ENCODE results near the gene CENPS.

The CENPS gene

DNA sequence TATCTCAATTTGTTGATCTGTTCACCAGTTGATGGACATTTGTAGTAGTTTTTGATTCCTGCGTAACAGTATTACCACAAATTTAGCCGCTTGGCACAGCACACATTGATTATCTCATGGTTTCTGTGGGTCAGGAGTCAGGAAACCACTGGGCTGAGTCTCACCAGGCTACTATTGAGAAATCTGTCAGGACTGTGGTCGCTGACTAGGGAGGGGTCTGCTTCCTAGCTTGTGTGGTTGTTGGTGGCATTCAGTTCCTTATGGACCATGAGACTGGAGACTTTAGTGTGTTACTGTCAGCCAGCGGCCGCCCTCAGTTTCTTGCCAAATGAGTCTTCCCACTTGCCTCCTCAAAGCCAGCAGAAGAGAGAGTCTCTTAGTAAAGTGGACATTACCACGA is 54.3 kb downstream of the CENPS start:
- POLR2A ChIA-PET (ENCODE audit: low non-redundant PET), result no interaction called here
- no peak for DNase-seq (ENCODE audit: low spot score)
- CTCF ChIA-PET, result interaction anchor here (2.1 kb wide), 1 partner anchor 10 kb away, joined by 13 read pairs; no protein-coding TSS in a partner anchor
- no peak overlapping the region for H3K27ac ChIP-seq
- TF ChIP-seq, protein P1, sequence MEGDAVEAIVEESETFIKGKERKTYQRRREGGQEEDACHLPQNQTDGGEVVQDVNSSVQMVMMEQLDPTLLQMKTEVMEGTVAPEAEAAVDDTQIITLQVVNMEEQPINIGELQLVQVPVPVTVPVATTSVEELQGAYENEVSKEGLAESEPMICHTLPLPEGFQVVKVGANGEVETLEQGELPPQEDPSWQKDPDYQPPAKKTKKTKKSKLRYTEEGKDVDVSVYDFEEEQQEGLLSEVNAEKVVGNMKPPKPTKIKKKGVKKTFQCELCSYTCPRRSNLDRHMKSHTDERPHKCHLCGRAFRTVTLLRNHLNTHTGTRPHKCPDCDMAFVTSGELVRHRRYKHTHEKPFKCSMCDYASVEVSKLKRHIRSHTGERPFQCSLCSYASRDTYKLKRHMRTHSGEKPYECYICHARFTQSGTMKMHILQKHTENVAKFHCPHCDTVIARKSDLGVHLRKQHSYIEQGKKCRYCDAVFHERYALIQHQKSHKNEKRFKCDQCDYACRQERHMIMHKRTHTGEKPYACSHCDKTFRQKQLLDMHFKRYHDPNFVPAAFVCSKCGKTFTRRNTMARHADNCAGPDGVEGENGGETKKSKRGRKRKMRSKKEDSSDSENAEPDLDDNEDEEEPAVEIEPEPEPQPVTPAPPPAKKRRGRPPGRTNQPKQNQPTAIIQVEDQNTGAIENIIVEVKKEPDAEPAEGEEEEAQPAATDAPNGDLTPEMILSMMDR (conservative IDR thresholded peaks at IDR 0.05; ENCODE audit: low read depth), result no peak

DNA sequence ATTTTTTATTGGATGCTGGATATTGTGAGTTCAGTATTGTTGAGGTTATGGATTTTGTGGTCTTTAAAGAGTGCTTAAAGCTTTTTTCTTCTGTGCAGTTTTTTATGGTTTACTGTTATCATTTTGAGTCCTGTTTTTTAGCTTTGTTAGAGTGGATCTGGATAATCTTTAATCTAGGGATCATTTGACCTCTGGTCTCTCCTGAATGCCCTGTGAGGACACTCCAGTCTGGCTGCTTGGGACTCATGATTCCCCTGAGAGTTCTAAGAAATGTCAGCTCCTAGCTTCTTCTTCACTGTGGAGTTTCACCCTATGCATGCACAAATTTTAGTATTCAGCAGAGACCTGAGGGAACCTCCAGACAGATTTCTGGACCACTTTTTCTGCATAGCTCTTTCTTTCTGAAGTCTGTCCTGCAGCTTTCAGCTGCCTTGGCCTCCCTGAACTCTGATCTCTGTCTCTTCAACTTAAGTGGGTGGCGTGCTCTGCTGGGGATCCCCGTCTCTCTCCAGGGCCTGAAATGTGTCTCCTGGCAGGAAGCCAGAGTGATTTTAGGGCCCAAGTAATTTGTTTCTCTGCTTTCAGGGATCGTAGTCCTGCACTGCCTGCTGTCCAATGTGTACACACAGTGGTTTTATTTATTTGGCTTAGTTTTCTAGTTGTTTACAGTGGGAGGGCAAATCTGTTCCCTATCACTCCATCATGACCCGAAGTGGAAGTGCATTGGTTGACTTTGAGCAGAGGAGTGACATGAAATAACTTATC is 59.2 kb downstream of the CENPS start:
- CTCF ChIA-PET, result no interaction called here
- DNase-seq (ENCODE audit: low spot score), result no peak
- TF ChIP-seq, protein P1 (conservative IDR thresholded peaks at IDR 0.05; ENCODE audit: low read depth), result no peak
- POLR2A ChIA-PET (ENCODE audit: low non-redundant PET), result no interaction called here
- H3K27ac ChIP-seq, result no peak overlapping the region

DNA sequence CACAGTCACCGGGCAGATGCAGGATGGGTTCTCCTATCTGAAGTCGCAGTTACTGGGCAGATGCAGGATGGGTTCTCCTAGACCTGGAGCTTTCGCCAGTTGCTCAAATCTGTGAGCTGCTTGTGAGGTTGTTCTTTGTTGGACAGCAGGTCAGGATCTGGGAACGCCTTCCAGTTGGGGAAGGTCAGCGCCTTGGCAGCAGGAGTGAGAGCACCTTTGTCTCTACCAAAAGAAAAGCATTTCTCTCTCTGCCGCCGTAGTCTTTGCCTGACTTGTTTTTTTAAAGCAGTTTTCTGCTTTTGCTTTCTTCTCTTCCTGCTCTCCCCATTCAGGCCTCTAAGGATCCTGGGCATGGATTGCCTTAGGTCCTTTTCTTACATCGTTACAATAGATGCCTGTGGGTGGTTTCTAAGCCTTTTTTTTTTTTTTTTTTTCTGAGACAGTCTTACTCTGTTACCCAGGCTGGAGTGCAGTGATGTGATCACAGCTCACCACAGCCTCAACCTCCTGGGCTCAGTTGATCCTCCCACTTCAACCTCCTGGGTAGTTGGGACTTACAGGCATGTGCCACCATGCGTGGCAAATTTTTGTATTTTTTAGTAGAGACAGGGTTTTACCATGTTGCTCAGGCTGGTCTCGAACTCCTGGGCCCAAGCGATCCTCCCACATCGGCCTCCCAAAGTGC is 60.2 kb downstream of the CENPS start:
- TF ChIP-seq, protein P1 (conservative IDR thresholded peaks at IDR 0.05; ENCODE audit: low read depth), result no peak
- CTCF ChIA-PET, result interaction anchor here (1.5 kb wide), 1 partner anchor 60 kb away, joined by 7 read pairs; the partner anchor contains the start of gene CENPS
- H3K27ac ChIP-seq, result no peak overlapping the region
- POLR2A ChIA-PET (ENCODE audit: low non-redundant PET), result no interaction called here
- no peak for DNase-seq (ENCODE audit: low spot score)

All from RWPE1 (cell line).